HL-60 (cell line): Measurements from ENCODE around the gene SIKE1.

Experiments used
- GABPA ChIP-seq: IDR thresholded peaks from 2 replicates; pipeline ENCODE4 v1.6.1; 2012; ENCODE audit warnings: low read depth
- POLR2AphosphoS5 ChIP-seq: IDR thresholded peaks from 2 replicates; pipeline ENCODE4 v1.6.1; 2012; ENCODE audit warnings: low read depth
- TF ChIP-seq, protein P1 (sequence below): IDR thresholded peaks from one replicate; pipeline ENCODE4 v1.5.1; 2011; ENCODE audit warnings: low read length, control low read depth, inconsistent platforms; ENCODE audit not compliant: insufficient read depth

DNA sequence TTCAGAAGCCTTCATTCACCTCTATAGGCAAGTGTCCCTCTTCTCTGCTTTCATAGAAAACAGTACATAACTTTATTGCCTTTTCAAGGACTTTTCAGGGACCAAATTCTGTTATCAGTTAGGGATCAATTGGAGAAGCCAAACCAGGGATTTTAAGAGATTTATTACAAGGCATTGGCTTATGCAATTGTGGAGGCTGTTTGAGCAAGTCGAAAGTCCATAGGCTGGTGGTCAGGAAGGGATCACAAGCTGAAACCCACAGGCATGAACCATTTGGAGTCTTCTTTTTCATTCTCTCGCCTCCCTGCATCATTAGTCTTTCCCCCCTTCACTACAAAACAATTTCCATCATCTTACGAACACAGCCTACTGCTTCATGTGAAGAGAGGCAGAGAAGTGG, 39.4 kb upstream of the SIKE1 start:
- TF ChIP-seq, protein P1, sequence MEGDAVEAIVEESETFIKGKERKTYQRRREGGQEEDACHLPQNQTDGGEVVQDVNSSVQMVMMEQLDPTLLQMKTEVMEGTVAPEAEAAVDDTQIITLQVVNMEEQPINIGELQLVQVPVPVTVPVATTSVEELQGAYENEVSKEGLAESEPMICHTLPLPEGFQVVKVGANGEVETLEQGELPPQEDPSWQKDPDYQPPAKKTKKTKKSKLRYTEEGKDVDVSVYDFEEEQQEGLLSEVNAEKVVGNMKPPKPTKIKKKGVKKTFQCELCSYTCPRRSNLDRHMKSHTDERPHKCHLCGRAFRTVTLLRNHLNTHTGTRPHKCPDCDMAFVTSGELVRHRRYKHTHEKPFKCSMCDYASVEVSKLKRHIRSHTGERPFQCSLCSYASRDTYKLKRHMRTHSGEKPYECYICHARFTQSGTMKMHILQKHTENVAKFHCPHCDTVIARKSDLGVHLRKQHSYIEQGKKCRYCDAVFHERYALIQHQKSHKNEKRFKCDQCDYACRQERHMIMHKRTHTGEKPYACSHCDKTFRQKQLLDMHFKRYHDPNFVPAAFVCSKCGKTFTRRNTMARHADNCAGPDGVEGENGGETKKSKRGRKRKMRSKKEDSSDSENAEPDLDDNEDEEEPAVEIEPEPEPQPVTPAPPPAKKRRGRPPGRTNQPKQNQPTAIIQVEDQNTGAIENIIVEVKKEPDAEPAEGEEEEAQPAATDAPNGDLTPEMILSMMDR, result no peak
- no peak for TF ChIP-seq POLR2AphosphoS5
- TF ChIP-seq GABPA, result no peak
